ENCODE measurements around the gene HELZ2. TPM values are rescaled to one million over a fixed set of nuclear protein-coding genes. Genes with fewer than 3 reads are reported as not detected.

Gene HELZ2
- total and polyA plus RNA-seq, 3 donors from 2014 or later, result 7.1 to 22.9 (median 13.5) TPM

DNA sequence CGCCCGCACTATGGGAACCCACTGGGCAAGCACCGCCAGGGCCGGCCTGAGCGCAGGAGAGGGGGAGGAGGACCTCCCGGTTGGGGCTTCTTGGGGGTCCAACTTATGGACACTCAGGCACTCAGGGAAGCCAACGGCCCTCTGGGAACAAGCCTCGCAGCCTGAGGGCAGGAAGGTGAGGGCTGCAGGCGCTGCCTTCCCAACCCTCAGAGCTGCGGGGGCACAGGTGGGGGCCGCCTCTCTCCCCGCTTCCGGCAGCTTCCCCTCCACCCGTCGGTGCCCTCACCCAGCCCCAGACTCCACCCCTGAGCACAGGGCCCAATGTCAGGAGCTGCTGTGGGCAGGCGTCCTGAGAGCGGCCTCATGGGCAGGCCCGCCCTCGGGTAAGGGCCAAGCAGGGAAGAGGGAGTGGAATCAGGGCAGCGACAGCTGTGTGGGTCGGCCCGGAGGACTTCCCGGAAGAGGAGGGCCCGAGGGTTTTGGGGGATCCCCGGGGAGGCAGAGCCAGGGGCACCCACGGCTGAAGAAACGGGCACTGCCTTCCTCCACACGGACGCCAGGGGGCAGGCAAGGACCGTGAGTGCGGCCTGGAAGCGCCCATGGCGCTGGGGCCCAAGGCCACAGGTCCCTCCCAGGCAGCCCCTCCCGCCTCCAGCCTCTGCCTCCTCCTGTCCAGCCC is 36.4 kb downstream of the HELZ2 start:
- no peak overlapping the region for H3K27ac ChIP-seq
- intact Hi-C loops (cut with DNase I; ENCODE audit: low total_unique reads), result loop anchor here (5.0 kb wide), 1 partner anchor 440 kb away; the partner anchor contains the start of gene SAMD10
- no peaks in the 10 kb centered on the region for H3K27me3 ChIP-seq
- TF ChIP-seq POLR2A (IDR thresholded peaks at IDR 0.05), result no peak
- TF ChIP-seq, protein P1, sequence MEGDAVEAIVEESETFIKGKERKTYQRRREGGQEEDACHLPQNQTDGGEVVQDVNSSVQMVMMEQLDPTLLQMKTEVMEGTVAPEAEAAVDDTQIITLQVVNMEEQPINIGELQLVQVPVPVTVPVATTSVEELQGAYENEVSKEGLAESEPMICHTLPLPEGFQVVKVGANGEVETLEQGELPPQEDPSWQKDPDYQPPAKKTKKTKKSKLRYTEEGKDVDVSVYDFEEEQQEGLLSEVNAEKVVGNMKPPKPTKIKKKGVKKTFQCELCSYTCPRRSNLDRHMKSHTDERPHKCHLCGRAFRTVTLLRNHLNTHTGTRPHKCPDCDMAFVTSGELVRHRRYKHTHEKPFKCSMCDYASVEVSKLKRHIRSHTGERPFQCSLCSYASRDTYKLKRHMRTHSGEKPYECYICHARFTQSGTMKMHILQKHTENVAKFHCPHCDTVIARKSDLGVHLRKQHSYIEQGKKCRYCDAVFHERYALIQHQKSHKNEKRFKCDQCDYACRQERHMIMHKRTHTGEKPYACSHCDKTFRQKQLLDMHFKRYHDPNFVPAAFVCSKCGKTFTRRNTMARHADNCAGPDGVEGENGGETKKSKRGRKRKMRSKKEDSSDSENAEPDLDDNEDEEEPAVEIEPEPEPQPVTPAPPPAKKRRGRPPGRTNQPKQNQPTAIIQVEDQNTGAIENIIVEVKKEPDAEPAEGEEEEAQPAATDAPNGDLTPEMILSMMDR (IDR thresholded peaks at IDR 0.05), result peak; percentile 84 to 89 (median 87)
- H3K9me3 ChIP-seq, result no peaks in the 10 kb centered on the region
- no peaks in the 10 kb centered on the region for H3K36me3 ChIP-seq (ENCODE audit: low read depth, missing control alignments)
- H3K4me3 ChIP-seq, result no peak overlapping the region
- WGBS, 2 donors, result 16 to 28% methylated on average over 16 to 34 of the region's 34 CpGs
- peaks cover 10% of the 10 kb centered on the region for H3K4me1 ChIP-seq
- peak; percentile 73 for DNase-seq

DNA sequence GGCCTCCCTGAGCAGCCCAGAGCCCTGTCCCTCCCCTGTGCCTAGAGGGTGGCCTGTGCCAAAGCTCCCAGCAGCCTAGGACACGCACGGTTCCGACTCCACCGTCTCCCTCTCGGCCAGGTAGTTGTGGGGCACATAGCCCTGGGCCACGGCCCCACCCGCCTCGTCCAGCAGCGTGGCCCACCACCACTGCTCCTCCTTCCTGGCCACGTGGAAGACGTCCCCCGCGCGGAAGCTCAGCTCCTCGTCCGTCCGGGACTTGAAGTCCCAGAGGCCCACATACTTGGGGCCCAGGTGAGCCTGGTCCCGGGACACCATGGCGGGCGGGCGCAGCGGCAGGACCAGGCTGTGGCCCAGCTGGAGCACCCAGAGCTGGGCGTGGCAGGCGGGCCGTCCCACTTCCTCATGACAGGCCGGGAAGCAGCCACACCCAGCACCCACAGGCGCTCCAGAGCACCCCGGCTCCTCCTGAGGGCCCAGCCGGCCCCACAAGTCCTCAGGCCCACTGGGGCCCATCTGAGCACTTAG is 37.0 kb downstream of the HELZ2 start, which contains the start of gene PTK6:
TSS of gene PTK6 (minus strand) at position 380 of the 528 bp plus-strand sequence. CDS start at position 318, 62 bp downstream.
- Histone ChIP-seq H3K4me3 (no peak within 1 kb of the TSS), H3K4me1 (peaks cover 10% of the 10 kb centered on the region), H3K36me3 (ENCODE audit: low read depth, missing control alignments) (no peaks in the 10 kb centered on the region), H3K27ac (no peak within 1 kb of the TSS), H3K27me3 (no peaks in the 10 kb centered on the region), H3K9me3 (no peaks in the 10 kb centered on the region)
- no peak for TF ChIP-seq POLR2A (IDR thresholded peaks at IDR 0.05)
- TF ChIP-seq, protein P1 (IDR thresholded peaks at IDR 0.05), result no peak
- DNase-seq, result no peak
- WGBS, 2 donors, result 77 to 81% methylated on average over 9 to 28 of the region's 29 CpGs
- intact Hi-C loops (cut with DNase I; ENCODE audit: low total_unique reads), result loop anchor here (5.0 kb wide), 1 partner anchor 440 kb away; the partner anchor contains the start of gene SAMD10

DNA sequence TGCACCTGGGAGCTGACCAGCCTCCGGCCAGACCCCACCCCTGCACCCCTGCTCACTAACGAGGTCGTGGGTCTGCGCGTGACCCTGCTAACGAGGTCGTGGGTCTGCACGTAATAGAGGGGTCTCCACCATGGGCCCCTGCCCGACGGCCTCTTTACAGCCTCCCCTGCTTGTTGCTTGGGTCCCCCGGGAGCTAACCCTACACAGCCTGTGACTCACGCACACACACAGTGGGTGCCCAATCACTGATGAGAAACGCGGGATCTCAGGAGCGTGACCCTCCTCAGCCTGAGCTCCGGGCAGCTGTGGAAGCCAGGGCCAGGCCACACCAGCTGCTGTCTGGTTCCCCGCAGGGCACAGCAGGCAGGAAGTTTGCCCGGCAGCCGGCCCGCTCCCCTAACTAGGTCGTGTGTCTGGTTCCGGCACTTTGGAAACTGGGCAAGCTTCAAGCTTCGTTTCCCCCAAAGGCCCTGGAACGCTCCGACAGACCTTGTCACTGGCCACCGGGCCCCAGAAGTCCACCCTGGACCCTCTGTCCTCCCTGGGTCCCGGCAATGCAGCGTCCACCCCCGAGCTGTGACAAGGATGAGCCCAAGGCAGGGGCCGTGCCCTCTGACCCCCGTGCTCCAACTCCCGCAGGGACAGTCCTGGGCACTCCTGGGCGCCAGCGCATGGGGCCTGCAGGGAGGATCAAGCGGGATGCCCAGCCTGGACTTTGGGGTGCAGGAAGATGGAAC is 37.6 kb downstream of the HELZ2 start:
- no peak overlapping the region for H3K27ac ChIP-seq
- DNase-seq, result no peak
- H3K4me1 ChIP-seq, result peaks cover 10% of the 10 kb centered on the region
- 54 to 62% methylated on average over 17 to 35 of the region's 35 CpGs for WGBS, 2 donors
- no peak overlapping the region for H3K4me3 ChIP-seq
- no peaks in the 10 kb centered on the region for H3K27me3 ChIP-seq
- no peaks in the 10 kb centered on the region for H3K36me3 ChIP-seq (ENCODE audit: low read depth, missing control alignments)
- intact Hi-C loops (cut with DNase I; ENCODE audit: low total_unique reads), result loop anchor here (5.0 kb wide), 1 partner anchor 441 kb away; the partner anchor contains the start of gene SAMD10
- no peaks in the 10 kb centered on the region for H3K9me3 ChIP-seq
- TF ChIP-seq, protein P1 (IDR thresholded peaks at IDR 0.05), result no peak
- no peak for TF ChIP-seq POLR2A (IDR thresholded peaks at IDR 0.05)

DNA sequence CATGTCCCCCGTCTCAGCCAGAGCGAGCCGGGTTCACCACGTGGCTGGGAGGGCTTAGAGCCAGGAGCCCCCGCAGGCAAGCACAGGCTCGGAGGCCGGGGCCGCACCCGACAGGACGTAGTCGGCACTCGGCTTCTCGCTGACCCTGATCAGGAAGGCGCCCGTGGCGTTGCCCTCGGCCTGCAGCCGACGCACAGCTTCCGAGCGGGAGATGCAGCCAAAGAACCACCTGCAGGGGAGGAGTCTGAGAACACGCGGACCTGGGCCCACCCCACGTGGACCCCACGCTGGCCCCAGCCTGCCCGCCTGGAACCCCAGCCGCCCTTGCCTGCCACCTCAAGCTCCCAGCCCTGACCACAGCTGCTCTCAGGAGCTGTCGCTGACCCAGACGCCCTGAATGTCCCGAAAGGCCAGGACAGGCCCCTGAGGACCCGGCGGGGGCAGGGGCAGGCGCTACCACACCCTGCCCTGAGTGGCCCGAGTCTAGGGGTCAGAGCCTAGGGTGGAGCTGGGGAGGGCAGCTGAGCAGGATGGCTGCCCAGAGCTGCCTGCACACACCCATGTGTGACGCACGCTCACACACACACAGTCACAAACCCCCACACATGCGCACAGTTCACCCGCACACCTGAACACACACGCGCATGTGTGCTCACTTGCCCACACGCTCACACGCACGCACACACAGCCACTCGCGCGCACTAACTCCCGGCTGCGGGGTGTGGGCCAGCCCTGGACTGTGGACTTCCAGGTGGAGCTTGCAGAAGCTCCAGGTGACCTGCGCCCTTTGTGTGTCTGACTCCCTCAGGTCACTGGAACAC is 39.0 kb downstream of the HELZ2 start:
- Histone ChIP-seq H3K36me3 (ENCODE audit: low read depth, missing control alignments) (no peaks in the 10 kb centered on the region), H3K9me3 (no peaks in the 10 kb centered on the region), H3K27ac (no peak overlapping the region), H3K27me3 (no peaks in the 10 kb centered on the region), H3K4me3 (no peak overlapping the region), H3K4me1 (peaks cover 10% of the 10 kb centered on the region)
- 62% methylated on average over 36 of the region's 49 CpGs; no CpG with 5 or more reads in 1 of the 2 donors for WGBS, 2 donors
- intact Hi-C loops (cut with DNase I; ENCODE audit: low total_unique reads), result loop anchor here (5.0 kb wide), 1 partner anchor 442 kb away; the partner anchor contains the start of gene SAMD10
- TF ChIP-seq, protein P1 (IDR thresholded peaks at IDR 0.05), result no peak
- no peak for TF ChIP-seq POLR2A (IDR thresholded peaks at IDR 0.05)
- no peak for DNase-seq
